ENCODE measurements around the gene EEIG1. TPM values are rescaled to one million over a fixed set of nuclear protein-coding genes. Genes with fewer than 3 reads are reported as not detected.

EEIG1 gene
- total RNA-seq, 4 donors from 2014 or later = 43.1 to 85.8 (median 59.5) TPM

DNA sequence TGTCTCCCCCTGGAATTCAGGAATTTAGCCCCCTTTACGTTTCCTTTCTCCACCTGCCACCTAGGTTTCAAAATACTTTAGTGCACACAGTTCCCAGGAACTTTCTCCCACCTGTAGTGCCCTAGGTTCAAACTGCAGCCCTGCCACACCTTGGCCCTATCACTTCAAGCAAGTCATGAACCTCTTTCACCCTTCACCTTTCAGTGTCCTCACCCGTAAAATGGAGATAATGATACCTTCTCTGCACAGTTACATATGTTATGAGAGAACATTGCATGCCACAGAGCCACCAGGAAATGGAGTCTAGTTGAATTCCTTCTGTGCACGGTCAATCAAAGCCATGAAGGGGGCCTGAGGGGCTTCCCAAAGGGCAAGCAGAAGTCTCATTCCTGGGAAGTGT is 9.8 kb upstream of the EEIG1 start:
- Histone ChIP-seq H3K27ac (no peak overlapping the region), H3K4me3 (no peak overlapping the region), H3K27me3 (no peaks in the 10 kb centered on the region), H3K9me3 (no peaks in the 10 kb centered on the region), H3K4me1 (peaks cover 5% of the 10 kb centered on the region), H3K36me3 (no peaks in the 10 kb centered on the region)
- TF ChIP-seq EP300 (IDR thresholded peaks at IDR 0.05) (no peak), POLR2AphosphoS5 (IDR thresholded peaks at IDR 0.05) (no peak), POLR2A (IDR thresholded peaks at IDR 0.05) (no peak), CTCF (IDR thresholded peaks at IDR 0.05) (no peak)
- DNase-seq (ENCODE audit: low spot score in 2 of 2) = no peak
- WGBS = 95% methylated on average over 2 of the region's 3 CpGs

DNA sequence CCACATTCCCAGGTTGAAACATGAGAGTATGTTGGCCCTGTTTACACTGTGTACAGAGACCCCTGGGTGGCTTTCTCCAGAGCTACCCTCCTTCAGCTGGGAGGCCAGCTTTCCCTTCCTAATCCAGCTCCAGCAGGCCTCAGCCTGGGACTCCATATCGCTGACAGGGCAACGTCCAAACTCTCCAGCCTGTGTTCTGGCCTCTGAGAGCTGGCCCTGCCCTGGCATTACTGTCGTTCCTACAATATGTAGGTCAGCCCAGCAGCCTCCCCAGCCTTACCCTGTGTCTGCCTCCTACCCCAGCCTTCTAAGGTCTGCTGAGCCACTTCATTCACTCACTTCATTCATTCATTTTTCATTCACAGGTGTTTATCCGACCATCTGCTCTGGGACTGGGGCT is 8.3 kb upstream of the EEIG1 start:
- H3K27ac ChIP-seq = no peak overlapping the region
- no peak for TF ChIP-seq CTCF (IDR thresholded peaks at IDR 0.05)
- TF ChIP-seq EP300 (IDR thresholded peaks at IDR 0.05) = no peak
- no peak for TF ChIP-seq POLR2AphosphoS5 (IDR thresholded peaks at IDR 0.05)
- no peak for TF ChIP-seq POLR2A (IDR thresholded peaks at IDR 0.05)
- DNase-seq (ENCODE audit: low spot score in 2 of 2) = no peak
- H3K27me3 ChIP-seq = no peaks in the 10 kb centered on the region
- no peak overlapping the region for H3K4me3 ChIP-seq
- H3K36me3 ChIP-seq = no peaks in the 10 kb centered on the region
- H3K4me1 ChIP-seq = peaks cover 5% of the 10 kb centered on the region
- WGBS = 91% methylated on average over 4 of the region's 4 CpGs
- no peaks in the 10 kb centered on the region for H3K9me3 ChIP-seq

- H3K4me1 ChIP-seq = peaks cover 10% of the 10 kb centered on the region
- H3K9me3 ChIP-seq = no peaks in the 10 kb centered on the region
- H3K4me3 ChIP-seq = no peak overlapping the region
- no peak for TF ChIP-seq EP300 (IDR thresholded peaks at IDR 0.05)
- TF ChIP-seq POLR2A (IDR thresholded peaks at IDR 0.05) = no peak
- no peak for TF ChIP-seq CTCF (IDR thresholded peaks at IDR 0.05)
- TF ChIP-seq POLR2AphosphoS5 (IDR thresholded peaks at IDR 0.05) = no peak
- WGBS = 82% methylated on average over 8 of the region's 9 CpGs
- no peak overlapping the region for H3K27ac ChIP-seq
- H3K27me3 ChIP-seq = no peaks in the 10 kb centered on the region
- DNase-seq (ENCODE audit: low spot score in 2 of 2) = no peak
- H3K36me3 ChIP-seq = no peaks in the 10 kb centered on the region
Observed at GRCh38 chr9:127987103-127987614, 6.4 kb upstream of the EEIG1 start.

- Histone ChIP-seq H3K27me3 (no peaks in the 10 kb centered on the region), H3K36me3 (no peaks in the 10 kb centered on the region), H3K4me3 (no peak overlapping the region), H3K27ac (no peak overlapping the region), H3K9me3 (no peaks in the 10 kb centered on the region), H3K4me1 (peaks cover 17% of the 10 kb centered on the region)
- TF ChIP-seq POLR2AphosphoS5 (IDR thresholded peaks at IDR 0.05) (no peak), EP300 (IDR thresholded peaks at IDR 0.05) (no peak), POLR2A (IDR thresholded peaks at IDR 0.05) (no peak), CTCF (IDR thresholded peaks at IDR 0.05) (no peak)
- no peak for DNase-seq (ENCODE audit: low spot score in 2 of 2)
- WGBS = 93% methylated on average over 3 of the region's 3 CpGs
Observed at GRCh38 chr9:127985011-127985410, 4.2 kb upstream of the EEIG1 start.

DNA sequence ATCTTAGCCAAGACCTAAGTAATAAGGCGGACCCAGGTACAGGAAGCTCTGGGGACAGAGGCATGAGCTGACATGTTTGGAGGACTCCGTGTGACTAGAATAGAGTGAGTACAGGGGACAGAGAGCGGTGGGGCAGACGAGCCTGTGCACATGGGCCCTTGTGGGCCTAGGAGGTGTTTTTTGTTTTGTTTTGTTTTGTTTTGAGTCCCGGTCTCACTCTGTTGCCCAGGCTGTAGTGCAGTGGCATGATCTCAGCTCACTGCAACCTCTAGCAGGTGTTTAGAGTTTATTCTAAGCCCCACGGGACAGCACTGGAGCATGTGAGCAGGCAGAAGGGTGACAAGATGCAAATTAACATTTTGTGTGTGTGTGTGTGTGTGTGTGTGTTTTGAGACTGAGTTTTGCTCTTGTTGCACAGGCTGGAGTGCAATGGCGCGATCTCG is 3.1 kb upstream of the EEIG1 start:
- WGBS = 93% methylated on average over 9 of the region's 9 CpGs
- Histone ChIP-seq H3K36me3 (no peaks in the 10 kb centered on the region), H3K9me3 (no peaks in the 10 kb centered on the region), H3K4me3 (no peak overlapping the region), H3K27me3 (no peaks in the 10 kb centered on the region), H3K4me1 (peaks cover 28% of the 10 kb centered on the region), H3K27ac (no peak overlapping the region)
- no peak for DNase-seq (ENCODE audit: low spot score in 2 of 2)
- no peak for TF ChIP-seq POLR2A (IDR thresholded peaks at IDR 0.05)
- no peak for TF ChIP-seq CTCF (IDR thresholded peaks at IDR 0.05)
- TF ChIP-seq EP300 (IDR thresholded peaks at IDR 0.05) = no peak
- no peak for TF ChIP-seq POLR2AphosphoS5 (IDR thresholded peaks at IDR 0.05)

All from suprapubic skin (tissue), 4 donors.